ENCODE measurements around the gene AIM2. TPM values are rescaled to one million over a fixed set of nuclear protein-coding genes. Genes with fewer than 3 reads are reported as not detected.

The AIM2 gene
- total and polyA plus RNA-seq, 11 donors, result 0.04 to 2.4 (median 0.44) TPM; not detected in 4

- WGBS, 4 donors, result 57 to 73% (median 68%) methylated on average over 2 of the region's 2 CpGs
- intact Hi-C loops (cut with DNase I), result no loop called here
- H3K36me3 ChIP-seq, result no peaks in the 10 kb centered on the region
- ATAC-seq (no peak), DNase-seq (no peak)
- H3K4me1 ChIP-seq, result peaks cover 0 to 35% (median 0%) of the 10 kb centered on the region in 12 donors
- no peak overlapping the region for H3K4me3 ChIP-seq
- no peaks in the 10 kb centered on the region for H3K9me3 ChIP-seq
- H3K27me3 ChIP-seq, result peaks cover 0 to 4% (median 0%) of the 10 kb centered on the region in 9 donors
- peak overlapping the region in 1 of 12 donors; percentile 62 for H3K27ac ChIP-seq
- TF ChIP-seq POLR2A (IDR thresholded peaks at IDR 0.05), result no peak
- TF ChIP-seq, protein P1, sequence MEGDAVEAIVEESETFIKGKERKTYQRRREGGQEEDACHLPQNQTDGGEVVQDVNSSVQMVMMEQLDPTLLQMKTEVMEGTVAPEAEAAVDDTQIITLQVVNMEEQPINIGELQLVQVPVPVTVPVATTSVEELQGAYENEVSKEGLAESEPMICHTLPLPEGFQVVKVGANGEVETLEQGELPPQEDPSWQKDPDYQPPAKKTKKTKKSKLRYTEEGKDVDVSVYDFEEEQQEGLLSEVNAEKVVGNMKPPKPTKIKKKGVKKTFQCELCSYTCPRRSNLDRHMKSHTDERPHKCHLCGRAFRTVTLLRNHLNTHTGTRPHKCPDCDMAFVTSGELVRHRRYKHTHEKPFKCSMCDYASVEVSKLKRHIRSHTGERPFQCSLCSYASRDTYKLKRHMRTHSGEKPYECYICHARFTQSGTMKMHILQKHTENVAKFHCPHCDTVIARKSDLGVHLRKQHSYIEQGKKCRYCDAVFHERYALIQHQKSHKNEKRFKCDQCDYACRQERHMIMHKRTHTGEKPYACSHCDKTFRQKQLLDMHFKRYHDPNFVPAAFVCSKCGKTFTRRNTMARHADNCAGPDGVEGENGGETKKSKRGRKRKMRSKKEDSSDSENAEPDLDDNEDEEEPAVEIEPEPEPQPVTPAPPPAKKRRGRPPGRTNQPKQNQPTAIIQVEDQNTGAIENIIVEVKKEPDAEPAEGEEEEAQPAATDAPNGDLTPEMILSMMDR (IDR thresholded peaks at IDR 0.05), result no peak
Measured at GRCh38 chr1:159091180-159091560, 14.6 kb upstream of the AIM2 start.

DNA sequence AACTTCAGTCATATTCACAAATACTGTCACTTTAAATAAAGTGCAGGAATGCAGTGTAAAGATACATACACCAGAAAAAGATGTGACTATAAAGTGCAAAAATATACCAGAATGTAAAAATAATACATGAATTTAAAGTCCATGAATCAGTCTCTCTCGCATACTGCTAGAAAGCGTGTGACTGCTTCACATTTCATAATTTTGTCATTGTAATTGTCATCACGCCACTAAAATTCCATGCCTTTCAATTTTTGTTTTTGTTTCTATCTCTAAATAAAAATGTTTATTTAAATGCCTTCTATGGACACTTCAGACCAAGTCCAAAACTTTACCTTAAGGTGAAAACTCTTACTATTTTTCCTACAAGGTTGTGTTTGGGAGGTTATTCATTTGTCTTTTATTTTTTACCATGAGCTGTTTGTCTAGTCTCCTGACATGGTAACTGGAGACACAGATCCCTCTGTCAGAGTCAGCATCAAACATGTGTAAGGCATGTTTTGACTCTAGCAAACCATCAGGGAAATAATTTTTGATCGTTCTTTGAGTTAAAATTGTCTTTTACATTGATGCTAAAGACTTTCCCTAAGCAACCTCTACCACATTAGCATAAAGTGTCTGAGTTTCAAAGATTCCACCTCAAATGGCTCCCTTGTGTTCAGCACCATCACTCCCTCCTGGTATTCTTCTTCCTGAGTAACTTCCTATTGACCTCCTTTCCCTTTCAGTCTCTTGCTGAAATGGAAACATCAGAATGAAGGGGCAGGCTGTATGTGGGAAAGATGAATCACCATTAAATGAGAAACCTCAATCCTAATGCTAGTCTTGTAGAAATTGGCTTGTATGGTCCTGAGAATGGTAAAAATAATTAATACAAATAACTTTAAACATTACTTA is 14.0 kb upstream of the AIM2 start:
- Histone ChIP-seq H3K4me1 (peaks cover 0 to 37% (median 0%) of the 10 kb centered on the region in 12 donors), H3K9me3 (no peaks in the 10 kb centered on the region), H3K27me3 (peaks cover 0 to 4% (median 0%) of the 10 kb centered on the region in 9 donors), H3K36me3 (no peaks in the 10 kb centered on the region), H3K27ac (peak overlapping the region in 1 of 12 donors; percentile 62), H3K4me3 (no peak overlapping the region)
- intact Hi-C loops (cut with DNase I), result no loop called here
- no peak for ATAC-seq
- DNase-seq, result no peak
- 83 to 89% (median 87%) methylated on average over 4 of the region's 4 CpGs for WGBS, 4 donors
- TF ChIP-seq, protein P1 (IDR thresholded peaks at IDR 0.05), result no peak
- no peak for TF ChIP-seq POLR2A (IDR thresholded peaks at IDR 0.05)

DNA sequence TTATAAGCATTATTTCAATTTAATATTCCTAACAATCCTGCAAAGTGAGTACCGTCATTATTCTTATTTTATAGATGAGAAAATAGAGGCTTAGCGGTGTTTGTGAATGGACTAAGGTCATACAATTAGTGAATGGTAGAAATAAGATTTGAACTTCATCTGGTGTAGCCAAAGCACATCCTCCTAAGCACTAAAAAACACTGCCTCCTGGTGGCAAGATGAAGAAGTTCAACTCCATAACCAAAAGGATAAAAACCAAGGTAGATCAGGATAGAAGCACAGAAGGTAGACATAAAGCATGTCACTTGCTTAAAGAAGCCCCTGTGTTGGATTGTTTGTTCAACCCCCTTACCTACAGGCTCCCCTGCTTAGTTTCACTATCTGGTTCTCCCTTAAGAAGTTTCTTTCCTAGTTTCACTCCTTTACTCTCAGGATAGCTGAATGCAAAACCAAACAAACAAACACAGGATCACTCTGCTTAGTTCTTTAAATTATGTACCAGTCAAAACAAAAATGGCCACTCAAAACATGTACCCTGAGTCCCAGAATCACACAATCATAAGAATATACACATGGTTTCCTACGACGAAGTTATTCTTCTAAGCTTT is 12.7 kb upstream of the AIM2 start:
- no peak overlapping the region for H3K4me3 ChIP-seq
- no peak for ATAC-seq
- 78 to 84% (median 82%) methylated on average over 4 of the region's 4 CpGs for WGBS, 4 donors
- no peak for DNase-seq
- H3K9me3 ChIP-seq, result no peaks in the 10 kb centered on the region
- H3K27me3 ChIP-seq, result peaks cover 0 to 4% (median 0%) of the 10 kb centered on the region in 9 donors
- peaks cover 0 to 46% (median 0%) of the 10 kb centered on the region in 12 donors for H3K4me1 ChIP-seq
- TF ChIP-seq POLR2A (IDR thresholded peaks at IDR 0.05), result no peak
- TF ChIP-seq, protein P1 (IDR thresholded peaks at IDR 0.05), result peak in 11 of 12 donors; percentile 21 to 54 (median 45)
- intact Hi-C loops (cut with DNase I), result no loop called here
- H3K36me3 ChIP-seq, result no peaks in the 10 kb centered on the region
- H3K27ac ChIP-seq, result no peak overlapping the region

- Histone ChIP-seq H3K4me1 (peaks cover 0 to 51% (median 0%) of the 10 kb centered on the region in 12 donors), H3K27me3 (peaks cover 0 to 4% (median 0%) of the 10 kb centered on the region in 9 donors), H3K9me3 (no peaks in the 10 kb centered on the region), H3K36me3 (no peaks in the 10 kb centered on the region), H3K27ac (no peak overlapping the region), H3K4me3 (no peak overlapping the region)
- TF ChIP-seq, protein P1 (IDR thresholded peaks at IDR 0.05), result no peak
- TF ChIP-seq POLR2A (IDR thresholded peaks at IDR 0.05), result no peak
- WGBS, 4 donors, result 72 to 78% (median 75%) methylated on average over 6 of the region's 6 CpGs
- ATAC-seq (no peak), DNase-seq (no peak)
- intact Hi-C loops (cut with DNase I), result no loop called here
Measured at GRCh38 chr1:159088546-159089183, 12.1 kb upstream of the AIM2 start.
